Epidermal melanocyte (primary cell): ENCODE data around the gene LRP2BP.
"Not testable (repeated sequence)": the region's sequence is repeated elsewhere in the genome, so short reads cannot be mapped to it uniquely, and the experiment has no call there.

Experiments
- DNase-seq: peaks from one replicate; pipeline ENCODE4 v3.0.0; 2011; ENCODE audit warnings: low spot score; ENCODE audit not compliant: insufficient read length

The LRP2BP gene

GRCh38 chr4:185328586-185328985 is 67.1 kb downstream of the LRP2BP start:
- no peak for DNase-seq

- DNase-seq = not testable (repeated sequence)
These were observed 70.0 kb downstream of the LRP2BP start for GRCh38 chr4:185325721-185326120.

- not testable (repeated sequence) for DNase-seq
These were observed 71.4 kb downstream of the LRP2BP start for GRCh38 chr4:185324361-185324760.

- DNase-seq = no peak
These were observed 72.1 kb downstream of the LRP2BP start for GRCh38 chr4:185323606-185324005.

GRCh38 chr4:185322803-185323202 is 72.9 kb downstream of the LRP2BP start:
- no peak for DNase-seq

- no peak for DNase-seq
These were observed 77.0 kb downstream of the LRP2BP start for GRCh38 chr4:185318679-185319078.

GRCh38 chr4:185317880-185318279 is 77.8 kb downstream of the LRP2BP start:
- DNase-seq = no peak

- DNase-seq = not testable (repeated sequence)
These were observed 78.3 kb downstream of the LRP2BP start for GRCh38 chr4:185317462-185317861.
